PC-9 (cell line): Measurements from ENCODE around the gene CDC20B. TPM values are rescaled to one million over a fixed set of nuclear protein-coding genes. Genes with fewer than 3 reads are reported as not detected.

Source experiments
- BruUV-seq: library from RNA; stranded (reverse); fragments of 400-500 nt; replicated peaks from 2 replicates; lab custom pipeline; 2021; lab: Mats Ljungman, UMichigan
- CTCF ChIA-PET: fragments of 300-600 bp; sonication (Branson Sonifier 250); formaldehyde crosslinking; loops from one replicate; lab custom pipeline; 2022; ENCODE audit warnings: antibody characterized with exemption; lab: Charles Lee
- POLR2A ChIA-PET: fragments of 300-600 bp; sonication (Branson Sonifier 250); formaldehyde crosslinking; loops from one replicate; lab custom pipeline; 2022; ENCODE audit warnings: antibody characterized with exemption; ENCODE audit not compliant: unreplicated experiment; lab: Charles Lee
- DNase-seq, 2 experiments: peaks; one replicate each; pipeline versions ENCODE4 v3.0.0 to v3.0.0-alpha.2; 2015 to 2022; ENCODE audit warnings: mixed read lengths in 1 of 2
- H2AFZ ChIP-seq: fragments of 200-600 bp; sonication (generic); 2 replicates; pipeline ENCODE4 v1.8.1; 2017; ENCODE audit warnings: antibody characterized with exemption
- H3F3A ChIP-seq: fragments of 200-600 bp; sonication (generic); 2 replicates; pipeline ENCODE4 v1.8.1; 2017; ENCODE audit warnings: antibody characterized with exemption, mild to moderate bottlenecking, low read depth; ENCODE audit not compliant: insufficient read depth
- H3K27ac ChIP-seq: fragments of 200-600 bp; sonication (generic); 2 replicates; pipeline ENCODE4 v1.6.1; 2016; ENCODE audit warnings: mixed run types
- H3K27me3 ChIP-seq: fragments of 200-600 bp; sonication (generic); 2 replicates; pipeline ENCODE4 v1.6.1; 2016; ENCODE audit warnings: low read depth, mixed run types; ENCODE audit not compliant: insufficient read depth
- H3K36me3 ChIP-seq: fragments of 200-600 bp; sonication (generic); 2 replicates; pipeline ENCODE4 v1.6.1; 2016; ENCODE audit warnings: low read depth, mixed run types
- H3K4me1 ChIP-seq: fragments of 200-600 bp; sonication (generic); replicated peaks from 2 replicates; pipeline ENCODE4 v1.6.1; 2016; ENCODE audit warnings: mixed run types; ENCODE audit not compliant: insufficient read depth
- H3K4me2 ChIP-seq: fragments of 200-600 bp; sonication (generic); 2 replicates; pipeline ENCODE4 v1.6.1; 2017; ENCODE audit warnings: mixed run types
- H3K4me3 ChIP-seq: fragments of 200-600 bp; sonication (generic); 2 replicates; pipeline ENCODE4 v1.6.1; 2016; ENCODE audit warnings: mixed run types
- H3K79me2 ChIP-seq: fragments of 200-600 bp; sonication (generic); 2 replicates; pipeline ENCODE4 v1.6.1; 2017; ENCODE audit warnings: low read depth, mixed run types
- H3K9me2 ChIP-seq: fragments of 200-600 bp; sonication (generic); 2 replicates; pipeline ENCODE4 v1.8.1; 2017; ENCODE audit warnings: mild to moderate bottlenecking; ENCODE audit not compliant: insufficient read depth
- H3K9me3 ChIP-seq: fragments of 200-600 bp; sonication (generic); 2 replicates; pipeline ENCODE4 v1.8.1; 2016; ENCODE audit warnings: low read depth; ENCODE audit not compliant: insufficient read depth
- H4K20me1 ChIP-seq: fragments of 200-600 bp; sonication (generic); 2 replicates; pipeline ENCODE4 v1.8.1; 2017; ENCODE audit not compliant: insufficient read depth
- CTCF ChIP-seq: fragments of 200-600 bp; sonication (generic); conservative IDR thresholded peaks from 2 replicates; pipeline ENCODE4 v1.6.1; 2017; ENCODE audit warnings: mixed run types, antibody characterized with exemption, mild to moderate bottlenecking, moderate library complexity
- EZH2 ChIP-seq: fragments of 200-600 bp; sonication (generic); IDR thresholded peaks from 2 replicates; pipeline ENCODE4 v1.8.0; 2017; ENCODE audit warnings: antibody characterized with exemption, low read depth
- intact Hi-C: fragments of 100-400 bp; cut with micrococcal nuclease; formaldehyde crosslinking; loops from one replicate; pipeline ENCODE4 v1.10.0; 2022; ENCODE audit not compliant: unreplicated experiment
- total RNA-seq: library from RNA; stranded (reverse); gene quantifications from 2 replicates; pipeline ENCODE4 v1.2.3, GENCODE V29; 2021

The CDC20B gene
- total RNA-seq, 1 experiment from 2014 or later: not detected

GRCh38 chr5:55136521-55136920, 36.5 kb downstream of the CDC20B start:
- intact Hi-C loops: no loop called here
- H3K9me3 ChIP-seq: no peaks in the 10 kb centered on the region
- no peak for DNase-seq
- H3K4me1 ChIP-seq: no peaks in the 10 kb centered on the region
- no peak overlapping the region for H3K4me3 ChIP-seq
- no peak for TF ChIP-seq CTCF
- TF ChIP-seq EZH2: no peak
- H3K27me3 ChIP-seq: peaks cover 61% of the 10 kb centered on the region
- no peaks in the 10 kb centered on the region for H3K9me2 ChIP-seq
- no peaks in the 10 kb centered on the region for H3F3A ChIP-seq
- H3K4me2 ChIP-seq: no peak overlapping the region
- ChIA-PET POLR2A (no interaction called here), CTCF (no interaction called here)
- no peaks in the 10 kb centered on the region for H3K79me2 ChIP-seq
- no peak overlapping the region for H2AFZ ChIP-seq
- no peaks in the 10 kb centered on the region for H3K36me3 ChIP-seq
- no TSS peak for BruUV-seq
- H4K20me1 ChIP-seq: no peaks in the 10 kb centered on the region
- no peak overlapping the region for H3K27ac ChIP-seq

- Histone ChIP-seq H3K27me3 (peaks cover 57% of the 10 kb centered on the region), H3F3A (no peaks in the 10 kb centered on the region), H3K4me2 (no peak overlapping the region), H3K9me2 (no peaks in the 10 kb centered on the region), H2AFZ (no peak overlapping the region), H3K4me3 (no peak overlapping the region), H3K4me1 (no peaks in the 10 kb centered on the region), H3K27ac (no peak overlapping the region), H3K36me3 (no peaks in the 10 kb centered on the region), H3K79me2 (no peaks in the 10 kb centered on the region), H3K9me3 (no peaks in the 10 kb centered on the region; the same call in 1 of the 2 replicates), H4K20me1 (no peaks in the 10 kb centered on the region)
- CTCF ChIA-PET: no interaction called here
- POLR2A ChIA-PET: no interaction called here
- TF ChIP-seq EZH2 (no peak), CTCF (no peak)
- no peak for DNase-seq
- intact Hi-C loops: no loop called here
- BruUV-seq: no TSS peak
These were observed 38.8 kb downstream of the CDC20B start for GRCh38 chr5:55134053-55134722.

- Histone ChIP-seq H3K9me3 (0 out of 2 replicates have a peak, but pooled peaks cover 3% of the 10 kb centered on the region), H4K20me1 (no peaks in the 10 kb centered on the region)
- no peak for DNase-seq
These were observed 49.6 kb downstream of the CDC20B start for GRCh38 chr5:55123365-55123764.

More at GRCh38 chr5:55123365-55123764, 49.6 kb downstream of the CDC20B start:
- no peaks in the 10 kb centered on the region for H3K79me2 ChIP-seq
- H3K36me3 ChIP-seq: no peaks in the 10 kb centered on the region
- ChIA-PET POLR2A (no interaction called here), CTCF (no interaction called here)
- TF ChIP-seq EZH2: no peak
- no peak for TF ChIP-seq CTCF
- no peaks in the 10 kb centered on the region for H3K9me2 ChIP-seq
- H3F3A ChIP-seq: no peaks in the 10 kb centered on the region
- no peak overlapping the region for H2AFZ ChIP-seq
- intact Hi-C loops: no loop called here
- no peak overlapping the region for H3K27ac ChIP-seq
- no TSS peak for BruUV-seq
- peaks cover 65% of the 10 kb centered on the region for H3K27me3 ChIP-seq
- no peaks in the 10 kb centered on the region for H3K4me1 ChIP-seq
- no peak overlapping the region for H3K4me2 ChIP-seq
- no peak overlapping the region for H3K4me3 ChIP-seq
